HG02981 (cell line): ENCODE measurements around the gene GUCY1B1.

Experiments
- ATAC-seq: cut with Tn5 transposase; IDR thresholded peaks from one replicate; pipeline ENCODE4 v1.9.1; 2021; ENCODE audit warnings: mild to moderate bottlenecking, moderate library complexity; ENCODE audit not compliant: unreplicated experiment

Gene GUCY1B1

GRCh38 chr4:155855897-155856296 is 97.1 kb downstream of the GUCY1B1 start:
- ATAC-seq: no peak
